ENCODE results near the gene ELP2.
"Not testable (repeated sequence)": the region's sequence is repeated elsewhere in the genome, so short reads cannot be mapped to it uniquely, and the experiment has no call there.

Gene ELP2

DNA sequence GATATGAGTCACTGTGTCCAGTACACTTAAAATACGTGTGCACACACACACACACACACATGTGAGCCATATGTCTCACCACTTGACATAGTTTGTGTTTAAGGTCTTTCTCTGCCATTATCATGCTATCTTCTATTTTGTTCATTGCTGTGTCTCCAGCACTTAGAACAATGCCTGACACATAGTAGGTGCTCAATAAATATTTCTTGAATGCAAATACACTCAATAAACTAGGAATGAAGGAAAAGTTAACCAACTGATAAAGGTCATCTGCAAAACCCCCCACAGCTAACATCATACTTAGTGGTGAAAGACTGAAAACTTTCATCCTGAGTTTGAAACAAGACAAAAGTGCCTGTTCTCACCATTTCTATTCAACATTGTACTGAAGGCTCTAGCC lies 62.0 kb downstream of the ELP2 start:
- ATAC-seq: no peak

DNA sequence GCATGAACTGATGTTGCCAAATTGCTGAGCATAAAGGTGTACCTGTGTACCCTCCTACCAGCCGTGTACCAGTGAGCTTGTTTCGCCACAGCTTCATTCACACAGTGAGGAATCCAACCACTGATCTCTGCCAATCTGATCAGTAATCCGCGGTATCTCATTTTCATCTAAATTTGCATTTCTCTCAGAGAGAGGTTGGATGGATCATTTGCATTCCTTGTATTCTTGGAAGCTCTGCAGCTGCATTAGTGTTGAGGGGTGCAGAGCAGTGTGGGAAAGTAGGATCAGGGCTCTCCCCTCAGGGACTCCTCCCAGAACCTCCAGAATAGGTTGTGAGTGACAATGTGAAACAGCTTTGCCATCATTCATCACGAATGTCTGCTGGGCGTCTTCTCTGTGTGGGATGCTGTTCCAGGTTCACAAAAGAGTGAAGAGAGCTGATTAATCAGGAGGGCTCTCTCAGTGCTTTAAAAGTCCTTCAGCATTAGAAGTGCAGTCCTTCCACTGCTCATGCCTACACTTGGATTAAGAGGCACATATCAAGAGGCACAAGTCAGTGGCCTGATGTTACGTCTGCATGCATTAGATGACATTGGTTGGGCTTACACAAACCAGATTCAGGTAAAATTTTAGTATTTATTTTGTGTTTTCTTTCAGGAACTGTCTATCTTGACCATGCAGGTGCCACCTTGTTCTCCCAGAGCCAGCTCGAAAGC lies 65.1 kb downstream of the ELP2 start:
- ATAC-seq: no peak

DNA sequence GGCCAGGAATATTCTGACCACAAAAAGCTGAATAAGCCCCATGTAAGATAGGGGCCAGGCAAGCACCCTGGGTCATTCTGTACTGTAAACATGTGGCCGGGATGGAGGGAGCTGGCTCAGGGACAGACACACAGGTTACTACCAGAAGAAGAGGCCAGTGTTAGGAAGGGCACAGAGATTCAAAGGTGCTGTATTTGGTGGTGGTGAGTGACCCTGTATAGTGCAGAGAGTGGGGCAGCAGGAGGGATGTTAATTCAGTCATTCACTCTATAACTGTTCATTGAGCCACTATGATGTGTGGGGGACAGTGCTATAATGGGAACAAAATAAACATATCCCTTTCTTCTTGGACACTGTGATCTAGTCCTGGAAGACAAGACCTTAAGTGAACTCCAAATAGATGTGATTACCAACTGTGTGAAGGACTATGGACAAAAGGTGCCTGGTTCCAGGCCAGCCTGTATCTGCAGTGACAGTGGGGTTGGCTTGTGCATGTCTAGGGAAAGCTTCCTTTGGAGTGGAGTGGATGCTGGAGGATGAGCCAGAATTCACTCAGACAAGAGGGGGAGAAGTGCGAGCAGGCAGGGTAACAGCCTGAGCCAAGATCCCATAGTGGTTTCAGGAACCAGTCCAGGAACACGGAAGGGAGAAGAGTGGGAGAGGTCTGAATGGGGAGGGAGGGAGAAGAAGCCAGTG lies 65.9 kb downstream of the ELP2 start:
- no peak for ATAC-seq

DNA sequence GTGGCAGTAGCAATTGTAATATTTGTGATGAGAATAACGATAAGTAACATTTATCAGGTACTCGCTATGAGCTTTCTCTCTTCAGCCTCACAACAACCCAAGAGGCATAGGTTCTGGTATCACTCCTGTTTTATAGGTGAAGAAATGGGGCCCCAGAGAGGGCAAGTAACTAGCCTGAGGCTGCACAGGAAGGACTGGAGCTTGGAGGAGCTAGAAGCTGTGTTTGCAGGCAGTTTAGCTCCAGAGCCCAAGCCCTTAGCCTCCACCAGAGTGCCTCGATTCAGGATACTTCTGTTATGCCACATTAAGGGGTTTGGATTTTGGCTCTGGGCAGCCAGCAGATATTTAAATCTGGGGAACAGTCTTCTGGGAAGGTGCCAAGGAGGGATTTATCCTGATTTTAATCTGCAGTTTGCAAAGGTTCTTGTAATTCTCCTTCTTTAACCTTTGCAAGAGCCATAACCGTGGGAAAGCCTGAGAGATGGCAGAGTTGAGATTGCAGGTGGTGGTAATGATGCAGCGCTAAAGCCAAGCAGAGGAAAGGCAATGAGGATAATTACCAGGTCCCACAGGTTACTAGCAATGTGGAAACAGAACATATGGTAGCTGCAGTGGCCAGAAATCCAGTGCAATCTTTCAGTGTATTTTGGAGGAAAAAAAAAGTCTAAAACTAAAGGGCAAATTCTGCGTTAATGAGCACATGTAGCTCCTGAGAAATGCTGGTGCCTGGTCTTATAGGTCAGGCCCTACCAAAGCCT lies 66.7 kb downstream of the ELP2 start:
- ATAC-seq: no peak

DNA sequence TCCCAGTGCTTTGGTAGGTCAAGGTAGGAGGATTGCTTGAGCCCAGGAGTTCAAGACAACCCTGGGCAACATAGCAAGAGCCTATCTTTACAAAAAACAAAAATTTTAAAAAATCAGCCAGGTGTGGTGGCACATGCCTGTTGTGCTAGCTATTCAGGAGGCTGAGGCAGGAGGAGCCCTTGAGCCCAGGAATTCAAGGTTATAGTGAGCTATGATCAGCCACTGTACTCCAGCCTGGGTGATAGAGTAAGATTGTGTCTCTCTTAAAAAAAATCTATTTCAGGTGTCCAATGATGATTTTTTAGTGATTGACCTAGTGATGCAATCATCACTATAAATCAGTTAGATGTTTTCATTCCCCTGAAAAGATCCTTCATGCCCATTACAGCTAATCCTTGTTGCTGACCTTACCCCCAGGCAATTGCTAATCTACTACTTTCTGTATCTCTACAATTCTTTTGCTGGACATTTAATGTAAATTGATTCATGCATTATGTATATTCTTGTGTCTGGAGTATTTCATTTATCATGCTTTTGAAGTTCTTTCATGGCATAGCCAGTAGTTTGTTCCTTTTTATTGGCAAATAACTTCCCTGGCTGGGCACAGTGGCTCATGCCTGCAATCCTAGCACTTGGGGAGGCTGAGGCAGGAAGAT lies 67.9 kb downstream of the ELP2 start:
- ATAC-seq: no peak

DNA sequence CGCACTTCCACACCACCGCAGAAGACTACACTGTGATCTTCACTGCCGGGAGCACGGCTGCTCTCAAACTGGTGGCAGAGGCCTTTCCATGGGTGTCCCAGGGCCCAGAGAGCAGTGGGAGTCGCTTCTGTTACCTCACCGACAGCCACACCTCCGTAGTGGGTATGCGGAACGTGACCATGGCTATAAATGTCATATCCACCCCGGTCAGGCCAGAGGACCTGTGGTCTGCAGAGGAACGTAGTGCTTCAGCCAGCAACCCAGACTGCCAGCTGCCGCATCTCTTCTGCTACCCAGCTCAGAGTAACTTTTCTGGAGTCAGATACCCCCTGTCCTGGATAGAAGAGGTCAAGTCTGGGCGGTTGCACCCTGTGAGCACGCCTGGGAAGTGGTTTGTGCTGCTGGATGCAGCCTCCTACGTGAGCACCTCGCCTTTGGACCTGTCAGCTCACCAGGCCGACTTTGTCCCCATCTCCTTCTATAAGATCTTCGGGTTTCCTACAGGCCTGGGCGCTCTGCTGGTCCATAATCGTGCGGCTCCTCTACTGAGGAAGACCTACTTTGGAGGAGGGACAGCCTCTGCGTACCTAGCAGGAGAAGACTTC lies 70.1 kb downstream of the ELP2 start:
- ATAC-seq: no peak

DNA sequence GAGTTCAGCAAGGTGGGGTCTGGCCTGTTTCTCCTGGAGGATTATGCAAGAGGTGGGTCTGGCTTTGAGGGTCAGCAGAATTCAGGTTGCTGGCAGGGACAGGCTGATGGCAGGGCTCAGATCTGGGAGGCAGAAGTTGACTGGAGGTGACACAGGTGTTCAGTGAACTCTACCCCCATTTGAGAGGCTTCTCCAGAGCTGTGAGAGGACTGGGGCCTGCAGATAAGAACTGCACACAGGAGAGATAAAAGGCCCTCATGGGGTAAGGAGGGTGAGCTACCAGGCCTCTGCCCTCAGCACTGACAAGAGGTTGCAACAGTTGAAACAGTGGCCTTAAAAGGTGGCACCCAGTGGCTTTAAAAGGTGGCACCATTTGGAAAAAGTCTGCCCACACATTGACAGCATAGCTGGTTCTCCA lies 70.7 kb downstream of the ELP2 start:
- no peak for ATAC-seq

DNA sequence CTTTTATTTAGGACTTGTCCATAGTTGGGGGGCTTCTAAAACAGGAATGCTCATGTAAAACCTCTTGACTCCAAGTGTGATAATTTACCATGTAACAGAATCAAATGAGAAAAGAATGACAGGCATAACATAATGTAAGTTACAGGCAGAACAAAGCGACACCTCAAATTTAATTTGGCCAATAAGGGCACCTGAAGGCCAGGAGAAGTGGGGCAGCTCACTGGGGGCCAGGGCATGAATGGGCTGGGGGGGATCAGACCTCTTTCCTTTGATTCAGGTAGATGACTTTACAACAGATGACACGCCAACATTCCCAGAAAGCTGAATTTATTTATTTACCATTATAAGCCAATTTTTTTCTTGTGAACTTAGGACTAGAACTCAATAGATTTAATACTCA lies 72.1 kb downstream of the ELP2 start:
- no peak for ATAC-seq

DNA sequence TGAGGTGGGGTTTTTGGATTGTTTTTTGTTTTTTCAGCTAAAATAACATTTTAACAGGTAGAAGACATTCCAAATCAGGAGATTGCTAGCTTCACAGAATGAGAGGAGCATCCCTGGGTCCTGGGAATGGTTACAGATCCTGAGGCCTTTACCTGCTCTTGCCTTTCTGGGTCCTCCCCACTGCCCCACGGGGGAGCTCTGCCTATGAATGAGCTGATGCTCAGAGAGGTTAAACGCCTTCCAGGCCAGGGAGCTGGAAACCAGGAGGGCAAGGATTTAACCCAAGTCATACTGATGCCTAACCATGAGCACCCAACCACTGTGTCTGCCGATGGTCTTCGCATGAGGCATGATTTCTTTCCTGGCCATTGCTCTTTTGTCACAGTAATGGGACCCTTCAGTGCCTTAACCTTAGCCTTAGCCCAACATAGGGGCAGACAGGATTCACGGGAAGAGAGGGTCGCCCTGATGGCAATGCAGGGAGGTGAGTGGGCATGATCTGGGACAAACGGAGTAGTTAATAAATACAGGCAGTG lies 73.7 kb downstream of the ELP2 start:
- ATAC-seq: no peak

DNA sequence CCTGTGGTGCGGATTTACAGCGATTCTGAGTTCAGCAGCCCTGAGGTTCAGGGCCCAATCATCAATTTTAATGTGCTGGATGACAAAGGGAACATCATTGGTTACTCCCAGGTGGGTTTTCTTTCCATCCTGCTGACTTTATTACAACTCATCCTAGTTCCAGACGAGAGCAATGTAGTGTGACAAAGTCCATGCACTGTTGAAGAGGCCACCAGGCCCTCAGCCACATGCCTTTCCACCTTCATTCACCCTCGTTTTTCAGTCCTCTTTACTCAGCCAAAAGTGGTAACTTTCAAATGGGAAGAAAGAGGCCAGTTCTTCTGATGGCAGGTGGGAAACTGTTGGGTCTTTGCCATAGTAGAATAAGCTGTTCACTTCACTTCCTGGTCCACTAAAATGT lies 75.5 kb downstream of the ELP2 start:
- ATAC-seq: no peak

DNA sequence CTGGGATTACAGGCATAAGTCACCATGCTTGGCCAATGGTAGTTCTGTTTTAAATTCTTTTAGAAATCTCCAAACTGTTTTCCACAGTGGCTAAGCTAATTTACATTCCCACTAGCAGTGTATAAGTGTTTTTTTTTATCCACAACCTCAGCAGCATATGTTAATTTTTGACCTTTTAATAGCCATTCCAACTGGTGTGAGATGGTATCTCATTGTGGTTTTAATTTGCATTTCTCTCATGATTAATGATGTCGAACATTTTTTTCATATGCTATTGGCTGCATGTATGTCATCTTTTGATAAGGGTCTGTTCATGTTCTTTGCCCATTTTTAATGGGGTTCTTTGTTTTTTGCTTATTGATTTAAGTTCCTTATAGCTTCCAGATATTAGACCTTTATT lies 77.6 kb downstream of the ELP2 start:
- ATAC-seq: no peak

DNA sequence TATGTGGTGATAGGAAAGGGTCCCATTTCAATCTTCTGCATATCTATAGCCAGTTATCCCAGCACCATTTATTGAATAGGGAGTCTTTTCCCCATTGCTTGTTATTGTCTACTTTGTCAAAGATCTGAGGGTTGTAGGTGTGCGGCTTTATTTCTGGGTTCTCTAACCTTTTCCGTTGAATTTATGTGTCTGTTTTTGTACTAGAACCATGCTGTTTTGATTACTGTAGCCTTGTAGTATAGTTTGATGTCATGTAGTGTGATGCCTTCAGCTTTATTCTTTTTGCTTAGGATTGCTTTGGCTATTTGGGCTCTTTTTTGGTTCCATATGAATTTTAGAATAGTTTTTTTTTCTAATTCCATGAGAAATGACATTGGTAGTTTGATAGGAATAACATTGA lies 78.3 kb downstream of the ELP2 start:
- ATAC-seq: not testable (repeated sequence)

DNA sequence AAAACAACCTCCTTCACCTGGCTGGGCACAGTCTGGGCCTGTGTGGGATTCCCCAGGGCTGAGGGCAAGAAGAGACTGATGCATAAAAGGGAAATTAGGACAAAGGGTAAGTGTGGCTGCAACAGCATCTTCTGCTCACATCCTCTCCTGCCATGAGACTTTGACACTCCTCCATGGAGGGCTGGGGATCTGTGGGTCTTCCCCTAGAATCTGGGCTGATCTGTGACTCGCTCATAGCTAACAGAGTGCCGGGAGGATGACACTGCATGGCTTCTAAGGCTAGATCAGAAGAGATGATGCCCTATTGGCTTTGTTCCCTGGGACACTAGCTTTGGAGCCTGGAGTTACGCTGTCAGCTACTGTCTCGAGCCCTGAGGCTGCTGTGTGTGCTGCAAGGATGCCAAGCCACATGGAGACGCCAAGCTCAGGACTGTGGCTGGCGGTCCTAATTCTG lies 81.9 kb downstream of the ELP2 start:
- ATAC-seq: no peak

DNA sequence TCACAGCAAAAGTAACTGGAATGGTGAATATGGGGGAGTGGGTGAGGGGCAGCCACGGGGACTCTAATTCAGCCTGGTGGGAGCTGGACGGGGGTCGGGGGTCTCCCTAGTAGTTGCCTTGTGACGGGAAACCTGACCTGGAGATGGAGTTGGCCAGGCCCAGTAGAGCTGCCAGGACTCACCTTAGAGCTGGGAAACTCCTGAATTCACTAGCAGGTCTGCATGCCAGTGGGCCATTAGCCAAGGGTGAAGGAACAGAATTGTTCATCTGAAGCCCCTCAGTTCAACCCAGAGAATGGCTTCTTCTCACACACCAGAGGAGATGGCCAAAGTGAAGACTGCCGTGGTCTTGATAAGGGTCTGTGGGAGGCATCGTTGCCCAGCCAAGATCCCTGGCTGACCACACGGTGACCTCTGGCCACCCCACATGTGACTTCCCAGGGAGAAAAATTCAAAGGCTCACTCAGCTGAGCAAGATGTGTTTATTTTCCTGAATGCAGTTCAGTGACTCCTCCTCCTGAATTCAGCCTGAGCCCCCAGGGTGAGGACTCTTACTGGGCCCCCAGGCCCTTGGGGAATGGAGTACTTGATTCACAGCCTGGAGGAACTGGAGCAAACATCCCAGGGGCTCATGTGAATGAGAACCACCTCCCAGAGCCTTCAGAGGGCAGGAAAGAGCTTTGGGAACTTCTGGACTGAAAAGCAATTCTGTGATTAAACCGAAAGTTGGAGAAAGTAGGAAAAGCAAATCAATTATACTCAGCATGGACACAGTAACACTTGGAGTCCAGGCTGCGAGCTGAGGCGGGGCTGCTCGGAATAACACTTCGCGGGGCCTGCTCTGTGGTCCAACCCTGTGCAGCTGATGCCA lies 82.8 kb downstream of the ELP2 start:
- ATAC-seq: no peak

DNA sequence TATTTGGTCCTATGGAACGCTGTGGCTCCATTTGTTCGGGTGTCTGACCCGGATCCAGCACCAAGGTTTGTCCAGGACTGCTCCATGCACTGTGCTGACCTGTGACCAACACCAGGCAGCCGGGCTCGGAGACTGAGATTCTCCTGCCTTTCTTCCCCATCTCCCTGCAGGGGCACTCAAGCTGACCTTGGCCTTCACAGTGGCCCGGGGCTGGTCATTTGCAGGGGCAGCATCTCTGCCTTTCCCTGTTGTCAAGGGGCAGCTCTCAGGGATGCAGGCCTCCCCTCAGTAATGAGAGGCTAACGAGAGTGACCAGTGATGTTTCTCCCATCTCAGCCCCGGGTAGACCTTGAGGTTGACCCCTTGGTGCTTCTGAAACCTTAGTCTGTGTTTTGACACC lies 85.1 kb downstream of the ELP2 start:
- ATAC-seq: no peak

DNA sequence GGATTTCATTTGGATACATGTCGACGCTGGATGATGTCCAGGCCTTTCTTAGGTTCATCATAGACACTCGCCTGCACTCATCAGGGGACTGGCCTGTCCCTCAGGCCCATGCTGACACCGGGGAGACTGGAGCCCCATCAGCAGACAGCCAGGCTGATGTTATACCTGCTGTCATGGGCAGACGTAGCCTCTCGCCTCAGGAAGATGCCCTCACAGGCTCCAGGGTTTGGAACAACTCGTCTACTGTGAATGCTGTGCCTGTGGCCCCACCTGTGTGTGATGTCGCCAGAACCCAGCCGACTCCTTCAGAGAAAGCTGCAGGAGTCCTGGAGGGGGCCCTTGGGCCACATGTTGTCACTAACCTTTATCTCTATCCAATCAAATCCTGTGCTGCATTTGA lies 85.9 kb downstream of the ELP2 start:
- no peak for ATAC-seq

DNA sequence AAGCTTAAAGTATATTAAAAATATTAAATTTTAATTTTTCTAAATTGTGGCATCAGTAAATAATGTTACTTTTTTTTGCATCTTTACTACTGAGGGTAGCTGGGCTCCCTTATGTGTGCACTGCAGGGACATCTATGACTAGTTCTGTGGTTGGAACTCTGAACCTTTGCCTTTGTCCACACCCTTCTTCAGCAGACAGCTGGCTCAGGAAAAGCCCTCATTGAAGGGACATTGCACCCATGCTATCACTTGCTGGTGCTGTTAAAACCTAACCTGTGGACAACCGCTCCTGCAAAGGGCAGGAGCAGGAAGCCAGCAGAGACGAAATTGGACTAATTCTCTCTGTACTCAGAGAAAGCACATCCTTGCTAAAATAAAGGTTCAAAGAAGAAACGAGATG lies 87.6 kb downstream of the ELP2 start:
- no peak for ATAC-seq

DNA sequence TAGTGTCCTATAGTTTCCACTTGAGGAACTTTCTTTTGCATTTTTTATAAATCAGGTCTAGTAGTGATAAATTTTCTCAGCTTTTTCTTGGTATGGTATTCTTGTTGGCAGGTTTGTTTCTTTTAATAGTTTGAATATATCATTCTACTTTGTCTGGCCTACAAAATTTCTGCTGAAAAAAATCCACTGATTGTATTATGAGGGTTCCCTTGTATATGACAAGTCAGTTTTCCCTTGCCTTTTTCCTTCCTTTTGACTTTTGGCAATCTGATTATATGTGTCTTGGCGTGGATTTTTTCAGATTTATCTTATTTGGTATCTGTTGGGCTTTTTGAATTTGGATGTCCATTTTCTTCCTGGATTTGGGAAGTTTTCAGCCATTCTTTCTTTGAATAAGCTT lies 99.5 kb downstream of the ELP2 start:
- no peak for ATAC-seq
